Measurements from ENCODE around the gene MAML2.

DNA sequence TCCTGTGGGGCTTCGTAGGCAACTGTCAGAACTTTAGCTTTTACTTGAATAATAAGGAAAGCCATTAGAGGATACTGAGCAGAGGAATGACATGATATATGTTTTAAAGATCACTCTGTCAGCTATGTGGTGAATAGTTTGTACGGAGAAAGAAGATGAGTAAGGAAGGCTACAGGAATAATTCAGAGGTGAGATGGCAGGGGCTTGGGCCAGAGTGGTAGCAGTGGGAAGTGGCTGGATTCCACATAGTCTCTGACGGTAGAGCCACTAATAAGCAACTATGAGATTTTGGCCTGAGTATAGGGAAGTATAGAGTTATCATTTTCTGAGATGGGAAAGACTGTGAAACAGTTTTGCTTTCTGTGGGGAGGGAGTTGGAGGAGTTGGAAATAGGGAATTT lies 325.1 kb downstream of the MAML2 start:
- TF ChIP-seq JUNB (CRISPR knock-in tag; IDR thresholded peaks at IDR 0.05; ENCODE audit: borderline replicate concordance): no peak
- TF ChIP-seq, protein P1, sequence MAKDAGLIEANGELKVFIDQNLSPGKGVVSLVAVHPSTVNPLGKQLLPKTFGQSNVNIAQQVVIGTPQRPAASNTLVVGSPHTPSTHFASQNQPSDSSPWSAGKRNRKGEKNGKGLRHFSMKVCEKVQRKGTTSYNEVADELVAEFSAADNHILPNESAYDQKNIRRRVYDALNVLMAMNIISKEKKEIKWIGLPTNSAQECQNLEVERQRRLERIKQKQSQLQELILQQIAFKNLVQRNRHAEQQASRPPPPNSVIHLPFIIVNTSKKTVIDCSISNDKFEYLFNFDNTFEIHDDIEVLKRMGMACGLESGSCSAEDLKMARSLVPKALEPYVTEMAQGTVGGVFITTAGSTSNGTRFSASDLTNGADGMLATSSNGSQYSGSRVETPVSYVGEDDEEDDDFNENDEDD (CRISPR knock-in tag; IDR thresholded peaks at IDR 0.05; ENCODE audit: borderline replicate concordance): no peak
- TF ChIP-seq SP1 (IDR thresholded peaks at IDR 0.05): no peak
- no peak for TF ChIP-seq SP1 (CRISPR knock-in tag; IDR thresholded peaks at IDR 0.05)
- no peak for TF ChIP-seq HDAC2 (CRISPR knock-in tag; IDR thresholded peaks at IDR 0.05)
- no peak for TF ChIP-seq EZH2 (conservative IDR thresholded peaks at IDR 0.05; ENCODE audit: low read depth, low read length)
